ENCODE results near the gene HECW1. TPM values are rescaled to one million over a fixed set of nuclear protein-coding genes. Genes with fewer than 3 reads are reported as not detected.

HECW1 gene
- total RNA-seq, 4 donors from 2014 or later = 0.09 to 0.32 (median 0.12) TPM

- DNase-seq (ENCODE audit: low spot score) (no peak), ATAC-seq (ENCODE audit: low FRiP score) (no peak)
- TF ChIP-seq, protein P1, sequence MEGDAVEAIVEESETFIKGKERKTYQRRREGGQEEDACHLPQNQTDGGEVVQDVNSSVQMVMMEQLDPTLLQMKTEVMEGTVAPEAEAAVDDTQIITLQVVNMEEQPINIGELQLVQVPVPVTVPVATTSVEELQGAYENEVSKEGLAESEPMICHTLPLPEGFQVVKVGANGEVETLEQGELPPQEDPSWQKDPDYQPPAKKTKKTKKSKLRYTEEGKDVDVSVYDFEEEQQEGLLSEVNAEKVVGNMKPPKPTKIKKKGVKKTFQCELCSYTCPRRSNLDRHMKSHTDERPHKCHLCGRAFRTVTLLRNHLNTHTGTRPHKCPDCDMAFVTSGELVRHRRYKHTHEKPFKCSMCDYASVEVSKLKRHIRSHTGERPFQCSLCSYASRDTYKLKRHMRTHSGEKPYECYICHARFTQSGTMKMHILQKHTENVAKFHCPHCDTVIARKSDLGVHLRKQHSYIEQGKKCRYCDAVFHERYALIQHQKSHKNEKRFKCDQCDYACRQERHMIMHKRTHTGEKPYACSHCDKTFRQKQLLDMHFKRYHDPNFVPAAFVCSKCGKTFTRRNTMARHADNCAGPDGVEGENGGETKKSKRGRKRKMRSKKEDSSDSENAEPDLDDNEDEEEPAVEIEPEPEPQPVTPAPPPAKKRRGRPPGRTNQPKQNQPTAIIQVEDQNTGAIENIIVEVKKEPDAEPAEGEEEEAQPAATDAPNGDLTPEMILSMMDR (IDR thresholded peaks at IDR 0.05) = no peak
Observed at GRCh38 chr7:43588477-43589132, 476.2 kb downstream of the HECW1 start.

DNA sequence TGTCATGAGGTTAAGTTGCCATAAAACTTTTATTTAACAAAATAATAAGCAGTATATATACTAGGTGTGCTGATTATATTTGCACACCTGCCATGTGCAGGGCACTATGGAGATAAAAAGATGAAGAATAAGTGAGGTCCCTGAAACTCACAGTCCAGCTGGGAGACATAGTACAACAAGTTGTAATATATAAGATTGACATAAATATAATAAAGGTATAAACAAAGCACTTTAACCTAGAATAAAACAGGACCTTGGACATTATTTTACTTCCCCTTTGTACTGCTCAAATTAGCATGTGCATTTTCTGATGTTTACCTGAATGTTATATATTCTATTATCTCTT, 476.7 kb downstream of the HECW1 start:
- DNase-seq (ENCODE audit: low spot score) (no peak), ATAC-seq (ENCODE audit: low FRiP score) (no peak)
- TF ChIP-seq, protein P1 (IDR thresholded peaks at IDR 0.05) = no peak

DNA sequence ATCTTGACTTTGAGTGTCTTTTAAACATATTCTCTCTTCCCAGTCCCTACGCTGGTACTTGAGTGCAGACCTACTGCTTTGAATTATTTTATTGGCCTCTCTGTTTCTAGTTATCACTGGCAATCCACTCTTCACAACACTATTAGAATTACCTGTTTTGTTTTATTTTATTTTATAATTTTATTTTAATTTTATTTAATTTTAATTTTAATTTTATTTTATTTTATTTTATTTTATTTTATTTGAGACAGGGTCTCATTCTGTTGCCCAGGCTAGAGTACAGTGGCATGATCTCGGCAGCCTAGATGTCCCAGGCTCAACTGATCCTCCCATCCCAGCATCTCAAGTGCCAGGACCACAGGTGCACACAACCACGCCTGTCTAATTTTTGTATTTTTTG, 477.3 kb downstream of the HECW1 start:
- TF ChIP-seq, protein P1 (IDR thresholded peaks at IDR 0.05) = no peak

DNA sequence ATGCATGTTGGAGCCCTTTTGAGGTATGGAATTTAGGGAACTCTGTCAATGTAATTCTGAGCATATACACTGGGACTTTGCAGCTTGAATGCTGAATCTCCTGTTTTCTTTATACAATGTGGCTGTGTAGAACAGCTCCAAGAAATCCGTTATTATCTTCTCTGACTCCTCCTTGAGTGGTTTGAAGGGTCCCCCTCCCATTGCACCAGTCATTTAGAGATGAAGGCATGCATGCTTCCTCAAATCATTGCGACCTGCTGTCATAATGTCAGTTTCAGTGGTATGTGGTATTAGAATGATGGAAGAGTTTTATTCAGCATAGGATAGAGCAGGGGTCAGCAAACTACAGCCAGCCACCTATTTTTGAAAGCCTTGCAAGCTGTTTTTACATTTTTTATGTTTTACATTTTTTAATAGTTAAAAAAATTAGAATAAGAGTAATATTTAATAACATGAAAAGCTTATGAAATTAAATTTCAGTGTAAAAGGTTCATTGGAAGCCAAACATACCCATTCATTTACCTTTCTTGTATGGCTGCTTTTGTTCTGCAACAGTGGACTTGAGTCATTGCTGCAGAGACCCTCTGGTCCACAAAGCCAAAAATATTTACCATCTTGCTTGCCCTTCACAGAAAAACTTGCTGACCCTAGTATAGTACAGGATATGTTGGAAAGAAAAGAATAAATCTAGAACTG, 478.6 kb downstream of the HECW1 start:
- ATAC-seq (ENCODE audit: low FRiP score) (no peak), DNase-seq (ENCODE audit: low spot score) (no peak)
- TF ChIP-seq, protein P1 (IDR thresholded peaks at IDR 0.05) = no peak

More for the DNA sequence above, 477.3 kb downstream of the HECW1 start:
- ATAC-seq (ENCODE audit: low FRiP score) (no peak), DNase-seq (ENCODE audit: low spot score) (no peak)

DNA sequence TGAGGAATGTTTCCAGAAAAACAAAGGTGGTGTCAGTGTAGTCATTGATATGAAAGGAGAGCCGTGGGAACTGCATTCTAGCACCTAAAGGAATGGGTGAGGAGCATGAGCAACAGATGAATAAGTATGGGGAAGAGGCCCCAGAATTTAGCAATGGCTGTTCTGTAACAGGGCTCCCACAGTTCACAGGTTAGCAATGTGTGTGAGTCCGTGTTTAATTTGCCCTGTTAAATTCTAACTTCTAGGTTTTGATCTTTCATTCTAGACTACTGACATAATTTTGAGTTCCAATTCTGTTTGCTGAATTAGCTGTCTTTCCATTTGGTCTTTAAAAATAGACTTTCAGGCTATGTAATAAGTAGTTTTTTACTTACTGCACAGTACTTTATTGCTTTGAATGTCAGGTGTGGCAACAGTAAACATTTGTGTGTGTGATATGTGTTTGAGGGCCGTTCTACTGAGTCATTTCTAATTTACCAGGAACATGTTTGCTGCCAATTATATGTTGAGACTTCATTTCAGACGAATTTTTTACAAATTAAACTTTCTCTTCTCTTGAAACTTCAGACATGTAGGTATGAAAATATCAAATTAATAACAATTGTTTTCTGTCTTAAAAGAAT, 479.2 kb downstream of the HECW1 start:
- ATAC-seq (ENCODE audit: low FRiP score) = no peak
- no peak for DNase-seq (ENCODE audit: low spot score)
- TF ChIP-seq, protein P1 (IDR thresholded peaks at IDR 0.05) = no peak

GRCh38 chr7:43592326-43592725, 479.9 kb downstream of the HECW1 start:
- no peak for DNase-seq (ENCODE audit: low spot score)
- TF ChIP-seq, protein P1 (IDR thresholded peaks at IDR 0.05) = no peak
- ATAC-seq (ENCODE audit: low FRiP score) = no peak
